GM21447 (cell line): ENCODE data around the gene EFCAB5.
"Not testable (repeated sequence)": the region's sequence is repeated elsewhere in the genome, so short reads cannot be mapped to it uniquely, and the experiment has no call there.

Source experiments
- ATAC-seq: cut with Tn5 transposase; IDR thresholded peaks from one replicate; pipeline ENCODE4 v1.9.1; 2021; ENCODE audit not compliant: unreplicated experiment

The EFCAB5 gene

DNA sequence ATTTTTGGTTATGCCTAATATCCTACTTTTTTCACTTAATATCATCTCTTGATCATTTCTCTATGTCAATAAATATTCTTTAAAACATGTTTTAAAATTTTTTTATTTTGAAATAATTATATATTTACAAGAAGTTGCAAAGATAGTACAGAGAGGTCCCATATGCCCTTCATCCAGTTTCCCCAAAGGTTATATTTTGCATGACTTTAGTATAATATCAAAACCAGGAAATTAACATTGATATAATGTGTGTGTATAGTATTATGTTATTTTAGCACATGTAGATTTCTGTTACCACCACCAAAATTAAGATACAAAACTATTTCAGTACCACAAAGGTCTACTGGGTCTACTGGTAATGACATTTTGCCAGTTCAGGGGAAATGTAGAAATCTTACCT, 60.7 kb downstream of the EFCAB5 start:
- ATAC-seq, result no peak

DNA sequence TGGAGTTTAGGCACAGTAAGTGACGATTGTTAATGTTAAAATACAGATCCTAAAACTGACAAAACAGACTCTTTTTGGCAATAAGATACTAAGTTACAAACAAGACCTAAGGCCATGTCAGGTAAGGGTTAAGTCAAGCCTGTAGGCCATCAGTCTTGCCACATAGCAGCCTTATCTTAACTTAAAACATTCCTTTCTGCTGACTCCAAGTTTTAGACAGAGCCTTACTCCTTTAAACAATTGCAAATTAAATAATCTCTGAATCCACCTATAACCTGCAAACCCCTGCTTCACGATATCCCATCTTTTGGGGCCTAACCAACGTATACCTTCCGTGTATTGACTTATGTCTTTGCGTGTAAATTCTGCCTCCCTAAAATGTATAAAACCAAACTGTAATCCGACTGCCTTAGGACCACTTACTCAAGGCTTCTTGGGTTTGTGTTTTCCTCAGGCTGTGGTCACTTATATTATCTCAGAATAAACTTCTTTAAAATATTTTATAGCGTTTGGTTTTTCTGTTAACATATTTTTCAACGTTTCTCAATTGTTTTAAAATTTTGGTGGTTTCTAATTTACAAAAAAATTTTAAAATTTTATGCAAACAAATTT, 64.4 kb downstream of the EFCAB5 start:
- ATAC-seq, result no peak

DNA sequence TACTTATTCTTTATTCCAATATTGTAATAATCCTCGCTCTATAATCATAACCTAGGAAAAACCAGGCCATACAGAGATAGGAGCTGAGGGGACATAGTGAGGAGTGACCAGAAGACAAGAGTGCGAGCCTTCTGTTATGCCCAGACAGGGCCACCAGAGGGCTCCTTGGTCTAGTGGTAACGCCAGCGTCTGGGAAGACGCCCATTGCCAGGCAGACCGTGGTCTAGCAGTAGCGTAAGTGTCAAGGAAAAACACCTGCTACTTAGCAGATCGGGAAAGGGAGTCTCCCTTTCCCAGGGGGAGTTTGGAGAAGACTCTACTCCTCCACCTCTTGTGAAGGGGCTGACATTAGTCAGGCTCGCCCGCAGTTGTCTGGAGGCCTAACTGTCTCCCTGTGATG, 70.5 kb downstream of the EFCAB5 start:
- not testable (repeated sequence) for ATAC-seq

DNA sequence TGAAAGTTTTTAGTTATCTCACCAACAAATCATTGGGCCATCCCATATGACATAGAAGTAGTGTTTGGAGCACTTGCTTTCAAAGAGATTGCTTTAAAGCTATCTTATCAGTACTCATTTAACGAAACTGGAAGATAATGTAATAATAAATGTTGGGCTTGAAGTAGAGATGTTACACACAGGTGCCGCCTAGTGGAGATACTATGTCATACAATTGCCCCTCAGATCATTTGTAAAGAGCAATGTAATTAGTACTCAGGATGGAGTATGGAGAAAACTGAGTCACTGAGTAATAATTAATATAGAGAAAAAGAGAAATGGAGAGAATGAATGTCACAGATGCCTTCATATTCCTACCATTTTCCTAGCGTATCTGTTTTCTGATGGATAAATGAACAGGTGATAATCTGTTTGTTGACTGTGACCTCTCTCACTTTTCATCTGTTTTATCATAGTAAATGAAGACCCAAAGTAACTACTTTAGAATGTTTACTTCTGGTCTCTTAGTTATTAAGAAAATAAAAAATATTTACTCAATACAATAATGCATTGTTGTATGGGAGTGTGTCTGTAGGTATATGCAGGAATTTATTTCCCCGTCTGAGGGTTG, 80.4 kb downstream of the EFCAB5 start:
- no peak for ATAC-seq

DNA sequence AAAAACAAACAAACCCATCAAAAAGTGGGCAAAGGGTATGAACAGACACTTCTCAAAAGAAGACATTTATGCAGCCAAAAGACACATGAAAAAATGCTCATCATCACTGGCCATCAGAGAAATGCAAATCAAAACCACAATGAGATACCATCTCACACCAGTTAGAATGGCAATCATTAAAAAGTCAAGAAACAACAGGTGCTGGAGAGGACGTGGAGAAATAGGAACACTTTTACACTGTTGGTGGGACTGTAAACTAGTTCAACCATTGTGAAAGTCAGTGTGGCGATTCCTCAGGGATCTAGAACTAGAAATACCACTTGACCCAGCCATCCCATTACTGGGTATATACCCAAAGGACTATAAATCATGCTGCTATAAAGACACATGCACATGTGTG, 83.9 kb downstream of the EFCAB5 start:
- not testable (repeated sequence) for ATAC-seq

DNA sequence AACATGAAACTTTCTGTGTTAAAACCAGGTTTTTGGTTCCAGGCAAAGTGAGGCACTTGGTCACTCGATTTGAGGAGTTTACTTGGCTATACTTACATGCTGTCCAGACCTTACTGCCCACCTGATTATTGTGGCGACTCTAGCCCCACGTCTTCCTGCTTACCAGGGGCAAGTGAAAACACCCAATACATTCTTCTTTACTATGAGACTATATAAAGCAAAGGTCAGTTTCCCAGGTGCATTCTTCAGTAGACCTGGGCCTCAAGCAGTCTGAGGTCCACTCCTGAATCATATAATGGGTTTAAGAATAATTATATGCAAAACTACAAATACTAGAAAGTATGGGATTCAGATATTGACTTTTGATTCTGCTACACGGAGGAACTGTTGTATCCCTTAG, 86.2 kb downstream of the EFCAB5 start:
- no peak for ATAC-seq

DNA sequence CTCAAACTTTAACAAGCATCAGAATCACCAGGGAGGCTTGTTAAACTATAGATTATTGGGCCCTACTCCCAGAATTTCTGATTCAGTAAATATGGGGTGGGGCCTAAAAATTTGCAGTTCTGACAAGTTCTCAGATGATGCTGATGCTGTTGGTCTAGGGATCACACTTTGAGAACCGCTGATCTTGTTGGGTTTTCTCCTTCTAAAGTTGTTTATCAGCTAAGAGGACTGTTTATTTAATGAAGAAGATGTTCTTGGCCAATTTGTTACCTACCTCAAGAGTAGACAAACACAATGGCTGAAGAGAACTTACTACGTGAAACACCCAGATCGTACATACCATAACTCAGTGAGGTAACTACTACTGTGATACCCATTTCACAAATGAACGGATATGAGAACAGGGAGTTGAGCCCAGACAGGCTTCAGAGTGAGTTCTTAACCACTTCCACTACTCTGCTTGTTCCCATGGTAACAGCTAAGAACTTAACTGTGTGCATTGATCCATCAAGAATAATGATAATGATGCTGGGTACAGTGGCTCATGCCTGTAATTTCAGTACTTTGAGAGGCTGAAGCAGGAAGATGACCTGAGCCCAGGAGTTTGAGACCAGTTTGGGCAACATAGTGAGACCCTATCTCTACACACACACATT, 89.9 kb downstream of the EFCAB5 start:
- ATAC-seq, result no peak

DNA sequence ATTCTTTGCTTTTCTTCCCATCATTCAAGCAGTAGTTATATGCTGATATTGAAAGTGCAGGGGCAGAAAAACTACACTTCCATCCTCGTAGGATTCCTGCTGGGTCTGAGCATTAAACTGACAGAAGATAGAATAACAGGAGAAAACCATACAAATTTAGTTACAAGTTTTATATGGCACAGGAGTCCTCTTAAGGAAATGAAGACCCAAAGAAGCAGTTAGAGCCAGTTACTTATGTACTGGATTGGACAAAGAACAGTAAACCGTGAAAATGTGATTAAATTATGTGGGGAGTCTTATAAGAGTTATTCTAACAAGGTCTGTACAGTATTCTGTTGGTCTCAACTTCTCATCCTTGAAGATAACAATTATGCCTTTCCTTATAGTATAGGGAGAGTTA, 93.9 kb downstream of the EFCAB5 start:
- no peak for ATAC-seq

DNA sequence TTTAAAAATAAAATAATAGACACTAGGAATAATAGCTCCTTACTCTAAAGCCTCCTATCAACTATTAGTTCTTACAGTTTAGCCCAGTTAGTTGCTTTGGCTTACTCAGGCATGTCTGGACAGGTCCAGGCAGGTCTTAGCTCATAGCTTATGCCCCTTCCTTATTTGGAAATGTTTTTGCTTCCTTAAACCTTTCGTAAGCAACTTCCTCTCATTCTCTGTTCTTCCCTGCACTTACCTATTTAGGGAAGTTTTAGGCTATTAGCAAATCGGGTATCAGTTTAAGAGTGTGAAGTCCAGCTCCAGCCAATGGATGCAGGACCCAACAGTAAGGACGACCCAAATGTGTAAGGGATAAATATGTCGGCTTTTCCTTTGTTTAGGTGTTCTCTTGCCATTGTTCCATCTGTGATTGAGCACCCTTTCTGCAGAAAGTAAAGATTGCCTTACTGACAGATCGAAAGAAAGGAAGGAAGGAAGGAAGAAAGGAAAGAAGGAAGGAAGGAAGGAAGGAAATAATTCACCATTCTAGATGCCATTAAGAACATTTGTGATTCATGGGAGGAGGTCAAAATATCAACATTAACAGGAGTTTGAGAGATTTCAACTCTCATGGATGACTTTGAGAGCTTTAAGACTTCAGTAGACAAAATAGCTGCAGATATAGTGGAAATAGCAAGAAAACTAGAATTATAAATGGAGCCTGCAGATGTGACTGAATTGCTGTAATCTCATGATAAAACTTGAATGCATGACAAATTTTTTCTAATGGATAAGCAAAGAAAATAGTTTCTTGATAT, 99.5 kb downstream of the EFCAB5 start:
- not testable (repeated sequence) for ATAC-seq

DNA sequence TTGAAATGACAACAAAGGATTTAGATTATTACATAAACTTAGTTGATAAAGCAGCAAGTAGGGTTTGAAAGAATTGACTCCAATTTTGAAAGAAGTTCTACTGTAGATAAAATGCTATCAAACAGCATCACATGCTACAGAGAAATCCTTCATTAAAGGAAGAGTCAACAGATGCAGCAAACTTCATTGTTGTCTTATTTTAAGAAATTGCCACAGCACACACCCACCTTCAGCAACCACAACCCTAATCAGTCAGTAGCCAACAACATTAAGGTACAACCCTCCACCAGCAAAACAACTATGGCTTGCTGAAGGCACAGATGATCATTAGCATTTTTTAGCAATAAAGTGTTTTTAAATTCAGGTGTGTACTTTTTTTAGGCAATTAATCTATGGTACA, 100.1 kb downstream of the EFCAB5 start:
- no peak for ATAC-seq

DNA sequence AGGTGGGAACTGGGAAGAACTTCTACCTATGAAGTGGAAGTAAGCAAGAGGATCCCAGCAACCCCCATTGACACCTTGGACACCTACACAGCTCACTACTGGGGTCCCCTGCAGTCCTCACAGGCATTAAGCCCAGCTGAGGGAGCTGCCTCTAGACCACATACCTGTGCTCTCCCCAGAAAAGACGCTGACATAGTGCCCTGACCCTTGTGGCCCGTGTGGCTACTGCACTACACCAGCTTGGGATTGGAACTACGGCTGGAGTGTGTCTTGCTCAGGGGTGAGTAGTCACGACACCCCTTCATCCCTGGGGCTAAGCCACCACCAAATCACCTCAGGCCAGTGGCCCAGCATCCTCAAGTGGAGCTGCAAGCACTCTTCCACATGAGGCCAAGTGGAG, 120.9 kb downstream of the EFCAB5 start:
- no peak for ATAC-seq

DNA sequence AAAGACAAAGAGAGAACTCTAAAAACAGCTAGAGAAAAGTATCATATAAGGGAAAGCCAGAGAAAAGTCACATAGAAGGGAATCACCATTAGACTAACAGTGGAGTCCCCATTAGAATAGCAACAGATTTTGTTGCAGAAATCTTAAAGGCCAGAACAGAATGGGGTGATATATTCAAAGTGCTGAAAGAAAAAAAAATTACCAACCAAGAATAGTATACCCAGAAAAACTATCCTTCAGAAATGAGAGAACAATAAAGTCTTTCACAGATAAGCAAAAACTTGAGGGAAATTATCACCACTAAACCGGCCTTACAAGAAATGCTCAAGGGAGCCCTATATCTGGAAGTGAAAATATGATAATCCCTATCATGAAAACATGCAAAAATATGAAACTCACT, 123.3 kb downstream of the EFCAB5 start:
- ATAC-seq, result no peak

DNA sequence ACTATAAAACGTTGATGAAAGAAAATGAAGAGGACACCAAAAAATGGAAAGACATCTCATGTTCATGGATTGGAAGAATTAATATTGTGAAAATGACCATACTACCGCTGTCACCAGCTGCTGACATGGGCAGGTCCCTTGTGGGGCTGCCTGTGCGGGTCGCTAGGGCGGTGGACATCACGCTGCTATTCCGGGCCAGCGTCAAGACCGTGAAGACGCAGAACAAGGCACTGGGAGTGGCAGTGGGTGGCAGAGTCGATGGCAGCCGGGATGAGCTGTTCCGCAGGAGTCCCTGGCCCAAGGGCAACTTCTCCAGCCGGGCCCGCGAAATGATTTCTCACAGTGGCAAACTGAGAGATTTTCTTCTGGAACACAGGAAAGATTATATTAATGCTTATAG, 127.0 kb downstream of the EFCAB5 start:
- ATAC-seq, result no peak

DNA sequence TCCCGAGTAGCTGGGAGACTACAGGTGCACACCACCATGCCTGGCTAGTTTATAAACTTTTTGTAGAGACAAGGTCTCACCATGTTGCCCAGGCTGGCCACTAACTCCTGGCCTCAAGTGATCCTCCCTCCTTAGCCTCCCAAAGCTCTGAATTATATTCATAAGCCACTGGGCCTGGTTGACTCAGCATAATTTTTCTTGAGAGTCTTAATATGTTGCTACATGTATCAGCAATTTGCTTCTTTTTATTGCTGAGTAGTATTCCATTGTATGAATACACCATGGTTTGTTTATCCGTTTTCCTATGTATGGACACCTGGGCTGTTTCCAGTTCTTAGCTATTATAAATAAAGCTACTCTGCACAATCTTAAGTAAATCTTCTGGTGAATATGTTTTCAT, 132.8 kb downstream of the EFCAB5 start:
- ATAC-seq, result no peak

DNA sequence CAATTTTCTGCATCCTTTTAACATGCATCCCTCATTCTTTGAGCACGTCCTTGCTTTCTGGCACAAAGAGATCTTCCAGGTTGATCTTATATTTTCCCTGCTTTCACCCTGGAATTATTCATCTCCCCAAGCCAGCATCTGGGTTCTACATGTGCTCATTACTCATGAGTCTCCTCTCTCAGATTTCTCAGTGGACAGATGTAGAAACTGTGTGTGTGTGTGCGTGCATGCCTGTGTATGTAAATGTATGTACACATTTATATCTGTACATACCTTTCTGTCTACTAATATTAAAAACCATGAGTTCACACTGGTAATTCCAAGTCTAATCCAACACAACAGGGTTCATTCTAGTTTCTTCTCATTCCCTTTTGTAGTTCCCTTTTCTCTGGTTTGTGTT, 133.3 kb downstream of the EFCAB5 start:
- ATAC-seq, result no peak

DNA sequence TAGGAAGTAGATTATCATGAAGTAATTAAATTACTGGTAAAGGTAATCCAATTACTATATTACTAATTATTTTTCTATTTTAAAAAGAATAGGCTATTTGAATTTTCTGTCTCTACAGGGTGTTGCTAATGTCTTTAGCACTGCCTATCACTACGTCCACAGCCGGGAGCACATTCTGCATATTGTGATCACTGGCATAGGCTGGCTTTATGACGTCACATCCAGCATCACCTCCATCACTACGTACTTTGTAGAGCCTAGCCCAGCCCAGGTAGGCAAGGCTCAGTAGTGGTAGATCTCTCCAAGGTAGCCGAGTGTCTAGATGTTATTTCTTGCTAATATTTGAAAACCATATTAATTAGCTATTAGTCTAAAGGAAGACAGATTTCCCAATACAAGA, 141.3 kb downstream of the EFCAB5 start:
- ATAC-seq, result no peak

DNA sequence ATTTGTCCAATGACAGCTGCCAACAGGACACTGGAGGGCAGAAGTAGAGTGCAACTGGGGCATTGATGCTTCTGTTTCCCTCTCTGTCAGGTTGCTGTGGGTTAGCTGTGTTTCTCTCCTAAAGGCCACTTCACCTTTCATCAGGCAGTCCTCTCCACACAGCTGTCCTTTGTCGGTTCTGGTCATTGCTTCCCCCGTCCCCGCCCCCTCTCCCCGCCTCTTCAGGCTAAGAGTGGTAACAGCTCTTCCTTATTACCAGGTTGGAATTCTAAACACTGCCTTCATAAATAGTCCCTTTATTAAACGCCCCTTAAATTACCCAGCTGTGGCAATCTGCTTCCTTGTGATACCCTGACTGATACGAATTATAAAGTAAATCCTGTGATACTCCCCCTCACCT, 143.4 kb downstream of the EFCAB5 start:
- ATAC-seq, result no peak

DNA sequence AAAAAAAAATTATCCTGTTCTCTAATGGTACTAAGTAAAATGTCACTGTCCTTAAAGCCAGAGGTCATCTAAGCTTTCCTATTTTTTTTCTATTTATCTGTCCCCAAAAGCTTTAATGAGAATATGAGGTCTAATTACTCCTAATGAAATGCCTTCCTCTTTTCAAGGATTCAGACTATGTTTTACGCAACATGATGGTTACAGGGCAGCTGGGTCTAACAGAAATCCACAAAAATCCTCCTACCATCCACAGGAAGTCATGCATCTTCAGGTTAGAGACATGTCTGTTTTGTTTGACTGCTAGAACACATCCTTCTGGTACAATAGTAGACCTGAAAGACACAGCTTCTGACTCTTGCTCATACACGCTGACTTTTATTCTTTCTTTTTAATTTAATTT, 145.5 kb downstream of the EFCAB5 start:
- no peak for ATAC-seq

DNA sequence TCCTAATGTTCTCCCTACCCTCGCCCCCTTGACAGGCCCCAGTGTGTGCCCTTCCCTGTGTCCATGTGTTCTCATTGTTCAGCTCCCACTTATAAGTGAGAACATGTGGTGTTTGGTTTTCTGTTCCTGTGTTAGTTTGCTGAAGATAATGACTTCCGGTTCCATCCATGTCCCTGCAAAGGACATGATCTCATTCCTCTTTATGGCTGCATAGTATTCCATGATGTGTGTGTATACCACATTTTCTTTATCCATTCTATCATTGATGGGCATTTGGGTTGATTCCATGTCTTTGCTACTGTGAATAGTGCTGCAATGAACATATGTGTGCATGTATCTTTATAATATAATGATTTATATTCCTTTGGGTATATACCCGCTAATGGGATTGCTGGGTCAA, 146.0 kb downstream of the EFCAB5 start:
- ATAC-seq, result not testable (repeated sequence)

DNA sequence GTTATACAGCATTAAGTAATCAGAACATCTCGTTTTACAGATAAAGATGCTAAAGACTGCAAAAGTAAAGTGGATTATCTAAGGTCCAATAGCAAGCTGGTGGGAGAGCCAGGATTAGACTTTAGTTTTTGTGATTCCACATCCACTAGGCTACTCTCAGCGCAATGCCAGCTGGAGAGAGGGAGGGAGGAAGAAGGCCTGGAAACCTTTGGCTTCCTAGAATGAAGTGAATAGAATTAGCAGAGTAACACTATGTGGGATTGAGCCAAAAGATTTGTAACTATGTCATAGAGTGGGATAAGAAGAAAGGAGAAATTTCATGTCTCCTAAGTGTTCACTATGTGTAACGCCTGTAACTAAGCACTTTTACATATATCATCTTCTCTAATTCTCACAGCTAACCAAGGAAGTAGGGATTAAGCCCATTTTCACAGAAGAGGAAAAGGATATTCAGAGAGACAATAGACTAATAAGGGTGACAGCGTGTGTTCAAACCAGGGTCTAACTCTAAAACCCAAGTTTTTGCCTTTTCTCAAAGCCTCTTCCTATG, 149.8 kb downstream of the EFCAB5 start:
- ATAC-seq, result no peak

DNA sequence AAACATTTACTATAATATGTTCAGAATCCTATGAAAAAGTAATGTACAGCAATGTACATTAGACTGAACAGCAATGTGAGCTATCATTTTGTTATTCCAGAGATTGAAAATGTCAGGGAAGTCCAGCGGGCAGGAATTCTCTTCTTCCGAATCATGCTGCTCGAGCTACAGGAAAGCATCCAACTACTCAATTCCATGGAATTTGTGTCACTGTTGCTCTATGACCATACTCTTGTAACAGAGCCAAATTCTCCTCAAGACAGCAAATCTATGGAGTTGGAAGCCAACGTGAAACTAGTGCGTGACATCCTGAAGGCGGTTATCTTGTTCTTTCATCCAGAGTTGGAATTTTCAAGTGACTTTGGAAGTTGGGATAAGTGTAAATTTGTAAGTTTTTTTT, 150.3 kb downstream of the EFCAB5 start:
- ATAC-seq, result no peak

DNA sequence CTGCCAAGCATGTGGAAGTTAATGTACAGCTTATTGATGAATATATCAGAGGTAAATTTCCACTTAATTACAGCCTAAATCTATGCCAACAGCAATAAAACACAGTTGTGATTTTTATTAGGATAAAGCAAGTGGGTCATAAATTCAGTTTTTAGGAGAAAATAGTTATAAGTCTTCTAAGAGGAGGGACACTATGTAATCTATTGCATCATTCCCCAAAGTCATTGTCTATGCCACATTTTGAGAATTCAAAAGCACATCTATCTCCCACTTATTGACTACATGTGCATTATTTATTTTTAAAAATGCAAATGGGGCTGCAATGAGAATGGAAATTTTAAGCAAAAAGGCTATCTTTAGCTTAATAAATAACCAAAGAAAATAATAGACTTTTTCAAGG, 151.5 kb downstream of the EFCAB5 start:
- ATAC-seq, result no peak
